Measurements from ENCODE around the gene PHLDB2. TPM values are rescaled to one million over a fixed set of nuclear protein-coding genes. Genes with fewer than 3 reads are reported as not detected.

Gene PHLDB2
- total RNA-seq, 3 donors from 2014 or later = 53.1 to 94.4 (median 65.0) TPM

GRCh38 chr3:111895071-111895470, 36.0 kb downstream of the PHLDB2 start:
- DNase-seq (ENCODE audit: low spot score in 2 of 2) = no peak

GRCh38 chr3:111899966-111900365, 40.9 kb downstream of the PHLDB2 start:
- intact Hi-C loops (cut with DNase I; ENCODE audit: low total_unique reads) = no loop called here
- H3K4me3 ChIP-seq = no peak overlapping the region
- DNase-seq (ENCODE audit: low spot score in 2 of 2) = no peak
- H3K27ac ChIP-seq = no peak overlapping the region
- H3K36me3 ChIP-seq = no peaks in the 10 kb centered on the region
- TF ChIP-seq POLR2AphosphoS5 (IDR thresholded peaks at IDR 0.05) (no peak), POLR2A (IDR thresholded peaks at IDR 0.05) (no peak)
- no peaks in the 10 kb centered on the region for H3K27me3 ChIP-seq
- no peaks in the 10 kb centered on the region for H3K4me1 ChIP-seq
- no peaks in the 10 kb centered on the region for H3K9me3 ChIP-seq

More at GRCh38 chr3:111895071-111895470, 36.0 kb downstream of the PHLDB2 start:
- no peaks in the 10 kb centered on the region for H3K27me3 ChIP-seq
- H3K4me3 ChIP-seq = no peak overlapping the region
- no peak for TF ChIP-seq POLR2A (IDR thresholded peaks at IDR 0.05)
- no peak for TF ChIP-seq POLR2AphosphoS5 (IDR thresholded peaks at IDR 0.05)
- peak in 1 of 3 donors; percentile 23 for TF ChIP-seq CTCF (IDR thresholded peaks at IDR 0.05)
- no peaks in the 10 kb centered on the region for H3K36me3 ChIP-seq
- H3K9me3 ChIP-seq = no peaks in the 10 kb centered on the region
- no peak overlapping the region for H3K27ac ChIP-seq
- H3K4me1 ChIP-seq = no peaks in the 10 kb centered on the region
- intact Hi-C loops (cut with DNase I; ENCODE audit: low total_unique reads) = no loop called here

- no peak for DNase-seq (ENCODE audit: low spot score in 2 of 2)
- Histone ChIP-seq H3K36me3 (no peaks in the 10 kb centered on the region), H3K27me3 (no peaks in the 10 kb centered on the region), H3K4me3 (no peak overlapping the region), H3K4me1 (no peaks in the 10 kb centered on the region), H3K9me3 (no peaks in the 10 kb centered on the region), H3K27ac (no peak overlapping the region)
- TF ChIP-seq POLR2AphosphoS5 (IDR thresholded peaks at IDR 0.05) (no peak), POLR2A (IDR thresholded peaks at IDR 0.05) (no peak), CTCF (IDR thresholded peaks at IDR 0.05) (no peak)
- intact Hi-C loops (cut with DNase I; ENCODE audit: low total_unique reads) = no loop called here
These were observed 42.6 kb downstream of the PHLDB2 start for GRCh38 chr3:111901637-111902036.

- TF ChIP-seq POLR2A (IDR thresholded peaks at IDR 0.05) (no peak), POLR2AphosphoS5 (IDR thresholded peaks at IDR 0.05) (no peak), CTCF (IDR thresholded peaks at IDR 0.05) (no peak)
- DNase-seq (ENCODE audit: low spot score in 2 of 2) = no peak
- H3K27me3 ChIP-seq = no peaks in the 10 kb centered on the region
- no peaks in the 10 kb centered on the region for H3K9me3 ChIP-seq
- no peaks in the 10 kb centered on the region for H3K4me1 ChIP-seq
- no peaks in the 10 kb centered on the region for H3K36me3 ChIP-seq
- H3K4me3 ChIP-seq = no peak overlapping the region
- intact Hi-C loops (cut with DNase I; ENCODE audit: low total_unique reads) = no loop called here
- no peak overlapping the region for H3K27ac ChIP-seq
These were observed 43.5 kb downstream of the PHLDB2 start for GRCh38 chr3:111902534-111902933.

GRCh38 chr3:111903067-111903511, 44.0 kb downstream of the PHLDB2 start:
- Histone ChIP-seq H3K27me3 (no peaks in the 10 kb centered on the region), H3K4me3 (no peak overlapping the region), H3K9me3 (no peaks in the 10 kb centered on the region), H3K27ac (peak overlapping the region in 1 of 2 donors; percentile 59), H3K4me1 (no peaks in the 10 kb centered on the region), H3K36me3 (no peaks in the 10 kb centered on the region)
- DNase-seq (ENCODE audit: low spot score in 2 of 2) = no peak
- intact Hi-C loops (cut with DNase I; ENCODE audit: low total_unique reads) = no loop called here
- TF ChIP-seq CTCF (IDR thresholded peaks at IDR 0.05) = no peak
- no peak for TF ChIP-seq POLR2A (IDR thresholded peaks at IDR 0.05)
- TF ChIP-seq POLR2AphosphoS5 (IDR thresholded peaks at IDR 0.05) = no peak

Data from breast epithelium (tissue), 4 donors.